ENCODE results near the gene NACA2.
"Not testable (repeated sequence)": the region's sequence is repeated elsewhere in the genome, so short reads cannot be mapped to it uniquely, and the experiment has no call there.

NACA2 gene

GRCh38 chr17:61575352-61575975 is 15.6 kb downstream of the NACA2 start:
- H3K27ac ChIP-seq (ENCODE audit: low read length), result no peak overlapping the region
- H3K9me3 ChIP-seq (ENCODE audit: control insufficient read depth, low read depth, low read length), result peaks cover 7% of the 10 kb centered on the region
- no peaks in the 10 kb centered on the region for H3K27me3 ChIP-seq (ENCODE audit: control insufficient read depth, insufficient read depth, low read length)
- no peak overlapping the region for H3K9ac ChIP-seq (ENCODE audit: low read length)
- H3K4me3 ChIP-seq (ENCODE audit: low read length), result no peak overlapping the region
- H3K4me1 ChIP-seq (ENCODE audit: control insufficient read depth, low read depth, low read length), result no peaks in the 10 kb centered on the region
- H3K36me3 ChIP-seq (ENCODE audit: control insufficient read depth, low read depth, low read length), result no peaks in the 10 kb centered on the region

- Histone ChIP-seq H3K4me3 (ENCODE audit: low read length) (no peak overlapping the region), H3K9ac (ENCODE audit: low read length) (no peak overlapping the region), H3K27ac (ENCODE audit: low read length) (no peak overlapping the region), H3K27me3 (ENCODE audit: control insufficient read depth, insufficient read depth, low read length) (no peaks in the 10 kb centered on the region), H3K36me3 (ENCODE audit: control insufficient read depth, low read depth, low read length) (no peaks in the 10 kb centered on the region), H3K4me1 (ENCODE audit: control insufficient read depth, low read depth, low read length) (no peaks in the 10 kb centered on the region), H3K9me3 (ENCODE audit: control insufficient read depth, low read depth, low read length) (peaks cover 7% of the 10 kb centered on the region)
Observed at GRCh38 chr17:61574542-61575351, 16.3 kb downstream of the NACA2 start.

GRCh38 chr17:61572547-61572946 is 18.5 kb downstream of the NACA2 start:
- not testable (repeated sequence) for H3K36me3 ChIP-seq (ENCODE audit: control insufficient read depth, low read depth, low read length); H3K27ac ChIP-seq (ENCODE audit: low read length); H3K9ac ChIP-seq (ENCODE audit: low read length); H3K27me3 ChIP-seq (ENCODE audit: control insufficient read depth, insufficient read depth, low read length); H3K9me3 ChIP-seq (ENCODE audit: control insufficient read depth, low read depth, low read length); H3K4me3 ChIP-seq (ENCODE audit: low read length); H3K4me1 ChIP-seq (ENCODE audit: control insufficient read depth, low read depth, low read length)

GRCh38 chr17:61571624-61572023 is 19.4 kb downstream of the NACA2 start:
- Histone ChIP-seq H3K9ac (ENCODE audit: low read length) (no peak overlapping the region), H3K36me3 (ENCODE audit: control insufficient read depth, low read depth, low read length) (no peaks in the 10 kb centered on the region), H3K4me3 (ENCODE audit: low read length) (no peak overlapping the region), H3K27ac (ENCODE audit: low read length) (no peak overlapping the region), H3K4me1 (ENCODE audit: control insufficient read depth, low read depth, low read length) (no peaks in the 10 kb centered on the region), H3K9me3 (ENCODE audit: control insufficient read depth, low read depth, low read length) (peaks cover 7% of the 10 kb centered on the region), H3K27me3 (ENCODE audit: control insufficient read depth, insufficient read depth, low read length) (no peaks in the 10 kb centered on the region)

- Histone ChIP-seq H3K36me3 (ENCODE audit: control insufficient read depth, low read depth, low read length) (no peaks in the 10 kb centered on the region), H3K4me1 (ENCODE audit: control insufficient read depth, low read depth, low read length) (no peaks in the 10 kb centered on the region), H3K9ac (ENCODE audit: low read length) (no peak overlapping the region), H3K27ac (ENCODE audit: low read length) (no peak overlapping the region), H3K4me3 (ENCODE audit: low read length) (no peak overlapping the region), H3K27me3 (ENCODE audit: control insufficient read depth, insufficient read depth, low read length) (no peaks in the 10 kb centered on the region), H3K9me3 (ENCODE audit: control insufficient read depth, low read depth, low read length) (peaks cover 7% of the 10 kb centered on the region)
Observed at GRCh38 chr17:61570118-61570517, 20.9 kb downstream of the NACA2 start.

- not testable (repeated sequence) for H3K36me3 ChIP-seq (ENCODE audit: control insufficient read depth, low read depth, low read length); H3K9ac ChIP-seq (ENCODE audit: low read length); H3K27me3 ChIP-seq (ENCODE audit: control insufficient read depth, insufficient read depth, low read length); H3K4me1 ChIP-seq (ENCODE audit: control insufficient read depth, low read depth, low read length); H3K9me3 ChIP-seq (ENCODE audit: control insufficient read depth, low read depth, low read length); H3K4me3 ChIP-seq (ENCODE audit: low read length); H3K27ac ChIP-seq (ENCODE audit: low read length)
Observed at GRCh38 chr17:61569525-61569924, 21.5 kb downstream of the NACA2 start.

- Histone ChIP-seq H3K4me3 (ENCODE audit: low read length) (no peak overlapping the region), H3K27me3 (ENCODE audit: control insufficient read depth, insufficient read depth, low read length) (no peaks in the 10 kb centered on the region), H3K36me3 (ENCODE audit: control insufficient read depth, low read depth, low read length) (no peaks in the 10 kb centered on the region), H3K27ac (ENCODE audit: low read length) (no peak overlapping the region), H3K4me1 (ENCODE audit: control insufficient read depth, low read depth, low read length) (no peaks in the 10 kb centered on the region), H3K9ac (ENCODE audit: low read length) (no peak overlapping the region), H3K9me3 (ENCODE audit: control insufficient read depth, low read depth, low read length) (peaks cover 7% of the 10 kb centered on the region)
Observed at GRCh38 chr17:61568219-61569072, 22.6 kb downstream of the NACA2 start.

- H3K27me3 ChIP-seq (ENCODE audit: control insufficient read depth, insufficient read depth, low read length), result no peaks in the 10 kb centered on the region
- no peak overlapping the region for H3K4me3 ChIP-seq (ENCODE audit: low read length)
- H3K9ac ChIP-seq (ENCODE audit: low read length), result no peak overlapping the region
- H3K4me1 ChIP-seq (ENCODE audit: control insufficient read depth, low read depth, low read length), result no peaks in the 10 kb centered on the region
- H3K9me3 ChIP-seq (ENCODE audit: control insufficient read depth, low read depth, low read length), result peaks cover 7% of the 10 kb centered on the region
- no peak overlapping the region for H3K27ac ChIP-seq (ENCODE audit: low read length)
- no peaks in the 10 kb centered on the region for H3K36me3 ChIP-seq (ENCODE audit: control insufficient read depth, low read depth, low read length)
Observed at GRCh38 chr17:61567045-61567802, 23.8 kb downstream of the NACA2 start.

GRCh38 chr17:61566448-61566847 is 24.6 kb downstream of the NACA2 start:
- H3K4me3 ChIP-seq (ENCODE audit: low read length); H3K9me3 ChIP-seq (ENCODE audit: control insufficient read depth, low read depth, low read length); H3K9ac ChIP-seq (ENCODE audit: low read length); H3K36me3 ChIP-seq (ENCODE audit: control insufficient read depth, low read depth, low read length); H3K27ac ChIP-seq (ENCODE audit: low read length); H3K4me1 ChIP-seq (ENCODE audit: control insufficient read depth, low read depth, low read length); H3K27me3 ChIP-seq (ENCODE audit: control insufficient read depth, insufficient read depth, low read length): not testable (repeated sequence)

GRCh38 chr17:61565850-61566249 is 25.2 kb downstream of the NACA2 start:
- H3K4me1 ChIP-seq (ENCODE audit: control insufficient read depth, low read depth, low read length), result not testable (repeated sequence)

GRCh38 chr17:61565213-61565612 is 25.8 kb downstream of the NACA2 start:
- no peak overlapping the region for H3K4me3 ChIP-seq (ENCODE audit: low read length)
- H3K27ac ChIP-seq (ENCODE audit: low read length), result no peak overlapping the region
- no peaks in the 10 kb centered on the region for H3K4me1 ChIP-seq (ENCODE audit: control insufficient read depth, low read depth, low read length)
- no peaks in the 10 kb centered on the region for H3K27me3 ChIP-seq (ENCODE audit: control insufficient read depth, insufficient read depth, low read length)
- no peaks in the 10 kb centered on the region for H3K36me3 ChIP-seq (ENCODE audit: control insufficient read depth, low read depth, low read length)
- H3K9me3 ChIP-seq (ENCODE audit: control insufficient read depth, low read depth, low read length), result no peaks in the 10 kb centered on the region
- no peak overlapping the region for H3K9ac ChIP-seq (ENCODE audit: low read length)

More at GRCh38 chr17:61565850-61566249, 25.2 kb downstream of the NACA2 start:
- not testable (repeated sequence) for H3K4me3 ChIP-seq (ENCODE audit: low read length); H3K36me3 ChIP-seq (ENCODE audit: control insufficient read depth, low read depth, low read length); H3K27ac ChIP-seq (ENCODE audit: low read length); H3K9ac ChIP-seq (ENCODE audit: low read length); H3K27me3 ChIP-seq (ENCODE audit: control insufficient read depth, insufficient read depth, low read length); H3K9me3 ChIP-seq (ENCODE audit: control insufficient read depth, low read depth, low read length)

All from iPS-18a (cell line).